Measurements from ENCODE around the gene FGF12.
"Not testable (repeated sequence)": the region's sequence is repeated elsewhere in the genome, so short reads cannot be mapped to it uniquely, and the experiment has no call there.

FGF12 gene

GRCh38 chr3:192727032-192727847 lies at the start of gene FGF12:
Gene FGF12 (minus strand): TSS chr3:192727541.
- DNase-seq (ENCODE audit: low read depth in 3 of 3) = peak in 2 of 3 donors; percentile 0 to 11

- DNase-seq (ENCODE audit: low read depth in 3 of 3) = not testable (repeated sequence)
Measured at GRCh38 chr3:192774341-192774740, 47.0 kb upstream of the FGF12 start.

GRCh38 chr3:192772240-192772894 lies 45.0 kb upstream of the FGF12 start:
- DNase-seq (ENCODE audit: low read depth in 3 of 3) = no peak

GRCh38 chr3:192758654-192759053 lies 31.3 kb upstream of the FGF12 start:
- no peak for DNase-seq (ENCODE audit: low read depth in 3 of 3)

- no peak for DNase-seq (ENCODE audit: low read depth in 3 of 3)
Measured at GRCh38 chr3:192751148-192751547, 23.8 kb upstream of the FGF12 start.

GRCh38 chr3:192750201-192750600 lies 22.9 kb upstream of the FGF12 start:
- no peak for DNase-seq (ENCODE audit: low read depth in 3 of 3)

GRCh38 chr3:192747746-192748145 lies 20.4 kb upstream of the FGF12 start:
- no peak for DNase-seq (ENCODE audit: low read depth in 3 of 3)

- no peak for DNase-seq (ENCODE audit: low read depth in 3 of 3)
Measured at GRCh38 chr3:192747145-192747544, 19.8 kb upstream of the FGF12 start.

- no peak for DNase-seq (ENCODE audit: low read depth in 3 of 3)
Measured at GRCh38 chr3:192745150-192745549, 17.8 kb upstream of the FGF12 start.

GRCh38 chr3:192744604-192745003 lies 17.3 kb upstream of the FGF12 start:
- not testable (repeated sequence) for DNase-seq (ENCODE audit: low read depth in 3 of 3)

- DNase-seq (ENCODE audit: low read depth in 3 of 3) = no peak
Measured at GRCh38 chr3:192737506-192737905, 10.2 kb upstream of the FGF12 start.

- no peak for DNase-seq (ENCODE audit: low read depth in 3 of 3)
Measured at GRCh38 chr3:192731233-192731632, 3.9 kb upstream of the FGF12 start.

GRCh38 chr3:192726385-192726784 lies 956 bp downstream of the FGF12 start:
- no peak for DNase-seq (ENCODE audit: low read depth in 3 of 3)

GRCh38 chr3:192719964-192720363 lies 7.4 kb downstream of the FGF12 start:
- DNase-seq (ENCODE audit: low read depth in 3 of 3) = no peak

- DNase-seq (ENCODE audit: low read depth in 3 of 3) = no peak
Measured at GRCh38 chr3:192718156-192718555, 9.2 kb downstream of the FGF12 start.

- no peak for DNase-seq (ENCODE audit: low read depth in 3 of 3)
Measured at GRCh38 chr3:192715126-192715525, 12.2 kb downstream of the FGF12 start.

GRCh38 chr3:192711126-192711525 lies 16.2 kb downstream of the FGF12 start:
- not testable (repeated sequence) for DNase-seq (ENCODE audit: low read depth in 3 of 3)

- no peak for DNase-seq (ENCODE audit: low read depth in 3 of 3)
Measured at GRCh38 chr3:192710366-192710765, 17.0 kb downstream of the FGF12 start.

GRCh38 chr3:192706272-192706671 lies 21.1 kb downstream of the FGF12 start:
- DNase-seq (ENCODE audit: low read depth in 3 of 3) = no peak

- DNase-seq (ENCODE audit: low read depth in 3 of 3) = no peak
Measured at GRCh38 chr3:192700885-192701284, 26.5 kb downstream of the FGF12 start.

GRCh38 chr3:192696943-192697587 lies 30.3 kb downstream of the FGF12 start:
- no peak for DNase-seq (ENCODE audit: low read depth in 3 of 3)

- DNase-seq (ENCODE audit: low read depth in 3 of 3) = no peak
Measured at GRCh38 chr3:192687488-192688152, 39.7 kb downstream of the FGF12 start.

Measured in stimulated activated CD4-positive, alpha-beta T cell treated with anti-CD3 and anti-CD28 coated beads, TNF-alpha, amount 100 ng/mL, for 48 hours (primary cell).